HEK293 (cell line): Measurements from ENCODE around the gene THUMPD1.

ENCODE experiments used
- HOXD13 ChIP-seq: sonication (generic); formaldehyde crosslinking; IDR thresholded peaks from 2 replicates; pipeline ENCODE4 v1.8.0; 2022; ENCODE audit warnings: missing genetic modification reagents, borderline replicate concordance
- KLF9 ChIP-seq: fragments of 450-650 bp; formaldehyde crosslinking; IDR thresholded peaks from 2 replicates; pipeline ENCODE4 v1.5.1; 2016; ENCODE audit warnings: missing biosample characterization, missing genetic modification characterization, low read depth
- ZFP37 ChIP-seq: fragments of 450-650 bp; formaldehyde crosslinking; IDR thresholded peaks from 2 replicates; pipeline ENCODE4 v1.5.1; 2016; ENCODE audit warnings: missing biosample characterization, missing genetic modification characterization
- ZNF140 ChIP-seq: fragments of 450-650 bp; formaldehyde crosslinking; IDR thresholded peaks from 2 replicates; pipeline ENCODE4 v1.5.1; 2016; ENCODE audit warnings: missing biosample characterization, missing genetic modification characterization
- ZNF624 ChIP-seq: fragments of 450-650 bp; formaldehyde crosslinking; IDR thresholded peaks from 2 replicates; pipeline ENCODE4 v1.5.1; 2017; ENCODE audit warnings: missing biosample characterization, missing genetic modification characterization
- ZNF660 ChIP-seq: fragments of 450-650 bp; IDR thresholded peaks from 2 replicates; pipeline ENCODE4 v1.5.1; 2018; ENCODE audit warnings: missing biosample characterization, mild to moderate bottlenecking, missing genetic modification characterization
- ZNF747 ChIP-seq: fragments of 450-650 bp; formaldehyde crosslinking; IDR thresholded peaks from 2 replicates; pipeline ENCODE4 v1.5.1; 2016; ENCODE audit warnings: missing biosample characterization, missing genetic modification characterization
- ZNF792 ChIP-seq: fragments of 450-650 bp; formaldehyde crosslinking; IDR thresholded peaks from 2 replicates; pipeline ENCODE4 v1.5.1; 2016; ENCODE audit warnings: missing biosample characterization, missing genetic modification characterization
- TF ChIP-seq, protein P1 (sequence below): fragments of 450-650 bp; formaldehyde crosslinking; IDR thresholded peaks from 2 replicates; pipeline ENCODE4 v1.5.1; 2016; ENCODE audit warnings: missing biosample characterization, missing genetic modification characterization
- TF ChIP-seq, protein P2 (sequence below): fragments of 450-650 bp; formaldehyde crosslinking; IDR thresholded peaks from 2 replicates; pipeline ENCODE4 v1.5.1; 2016; ENCODE audit warnings: missing biosample characterization, missing genetic modification characterization
- TF ChIP-seq, protein P3 (sequence below): fragments of 450-650 bp; formaldehyde crosslinking; IDR thresholded peaks from 2 replicates; pipeline ENCODE4 v1.5.1; 2016; ENCODE audit warnings: missing biosample characterization, missing genetic modification characterization, low read depth
- TF ChIP-seq, protein P4 (sequence below): fragments of 450-650 bp; formaldehyde crosslinking; IDR thresholded peaks from 2 replicates; pipeline ENCODE4 v1.5.1; 2017; ENCODE audit warnings: missing biosample characterization, missing genetic modification characterization

DNA sequence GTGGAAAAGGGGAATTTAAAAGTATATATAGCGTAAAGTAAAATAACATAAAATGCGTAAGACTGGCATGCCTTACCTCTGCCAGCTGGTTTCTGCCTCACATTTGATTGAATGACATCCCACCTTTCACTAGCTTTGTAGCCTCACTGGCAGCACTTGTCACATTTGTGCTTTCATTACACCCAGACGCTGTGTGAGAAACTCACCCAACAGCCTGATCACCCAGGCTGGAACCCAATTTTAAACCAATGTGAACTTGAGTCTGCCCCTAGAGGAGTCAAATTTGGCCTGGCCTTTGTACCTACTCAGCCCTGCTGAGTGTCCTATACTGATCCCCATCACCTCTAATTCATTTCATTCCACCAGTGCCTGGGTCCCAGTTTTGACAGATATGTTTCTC lies 4.8 kb upstream of the THUMPD1 start:
- TF ChIP-seq, protein P1, sequence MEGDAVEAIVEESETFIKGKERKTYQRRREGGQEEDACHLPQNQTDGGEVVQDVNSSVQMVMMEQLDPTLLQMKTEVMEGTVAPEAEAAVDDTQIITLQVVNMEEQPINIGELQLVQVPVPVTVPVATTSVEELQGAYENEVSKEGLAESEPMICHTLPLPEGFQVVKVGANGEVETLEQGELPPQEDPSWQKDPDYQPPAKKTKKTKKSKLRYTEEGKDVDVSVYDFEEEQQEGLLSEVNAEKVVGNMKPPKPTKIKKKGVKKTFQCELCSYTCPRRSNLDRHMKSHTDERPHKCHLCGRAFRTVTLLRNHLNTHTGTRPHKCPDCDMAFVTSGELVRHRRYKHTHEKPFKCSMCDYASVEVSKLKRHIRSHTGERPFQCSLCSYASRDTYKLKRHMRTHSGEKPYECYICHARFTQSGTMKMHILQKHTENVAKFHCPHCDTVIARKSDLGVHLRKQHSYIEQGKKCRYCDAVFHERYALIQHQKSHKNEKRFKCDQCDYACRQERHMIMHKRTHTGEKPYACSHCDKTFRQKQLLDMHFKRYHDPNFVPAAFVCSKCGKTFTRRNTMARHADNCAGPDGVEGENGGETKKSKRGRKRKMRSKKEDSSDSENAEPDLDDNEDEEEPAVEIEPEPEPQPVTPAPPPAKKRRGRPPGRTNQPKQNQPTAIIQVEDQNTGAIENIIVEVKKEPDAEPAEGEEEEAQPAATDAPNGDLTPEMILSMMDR (tag by site-specific recombination), result no peak
- TF ChIP-seq, protein P2, sequence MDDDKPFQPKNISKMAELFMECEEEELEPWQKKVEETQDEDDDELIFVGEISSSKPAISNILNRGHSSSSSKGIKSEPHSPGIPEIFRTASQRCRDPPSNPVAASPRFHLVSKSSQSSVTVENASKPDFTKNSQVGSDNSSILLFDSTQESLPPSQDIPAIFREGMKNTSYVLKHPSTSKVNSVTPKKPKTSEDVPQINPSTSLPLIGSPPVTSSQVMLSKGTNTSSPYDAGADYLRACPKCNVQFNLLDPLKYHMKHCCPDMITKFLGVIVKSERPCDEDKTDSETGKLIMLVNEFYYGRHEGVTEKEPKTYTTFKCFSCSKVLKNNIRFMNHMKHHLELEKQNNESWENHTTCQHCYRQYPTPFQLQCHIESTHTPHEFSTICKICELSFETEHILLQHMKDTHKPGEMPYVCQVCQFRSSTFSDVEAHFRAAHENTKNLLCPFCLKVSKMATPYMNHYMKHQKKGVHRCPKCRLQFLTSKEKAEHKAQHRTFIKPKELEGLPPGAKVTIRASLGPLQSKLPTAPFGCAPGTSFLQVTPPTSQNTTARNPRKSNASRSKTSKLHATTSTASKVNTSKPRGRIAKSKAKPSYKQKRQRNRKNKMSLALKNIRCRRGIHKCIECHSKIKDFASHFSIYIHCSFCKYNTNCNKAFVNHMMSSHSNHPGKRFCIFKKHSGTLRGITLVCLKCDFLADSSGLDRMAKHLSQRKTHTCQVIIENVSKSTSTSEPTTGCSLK, result no peak
- TF ChIP-seq, protein P3, sequence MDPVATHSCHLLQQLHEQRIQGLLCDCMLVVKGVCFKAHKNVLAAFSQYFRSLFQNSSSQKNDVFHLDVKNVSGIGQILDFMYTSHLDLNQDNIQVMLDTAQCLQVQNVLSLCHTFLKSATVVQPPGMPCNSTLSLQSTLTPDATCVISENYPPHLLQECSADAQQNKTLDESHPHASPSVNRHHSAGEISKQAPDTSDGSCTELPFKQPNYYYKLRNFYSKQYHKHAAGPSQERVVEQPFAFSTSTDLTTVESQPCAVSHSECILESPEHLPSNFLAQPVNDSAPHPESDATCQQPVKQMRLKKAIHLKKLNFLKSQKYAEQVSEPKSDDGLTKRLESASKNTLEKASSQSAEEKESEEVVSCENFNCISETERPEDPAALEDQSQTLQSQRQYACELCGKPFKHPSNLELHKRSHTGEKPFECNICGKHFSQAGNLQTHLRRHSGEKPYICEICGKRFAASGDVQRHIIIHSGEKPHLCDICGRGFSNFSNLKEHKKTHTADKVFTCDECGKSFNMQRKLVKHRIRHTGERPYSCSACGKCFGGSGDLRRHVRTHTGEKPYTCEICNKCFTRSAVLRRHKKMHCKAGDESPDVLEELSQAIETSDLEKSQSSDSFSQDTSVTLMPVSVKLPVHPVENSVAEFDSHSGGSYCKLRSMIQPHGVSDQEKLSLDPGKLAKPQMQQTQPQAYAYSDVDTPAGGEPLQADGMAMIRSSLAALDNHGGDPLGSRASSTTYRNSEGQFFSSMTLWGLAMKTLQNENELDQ (tag by site-specific recombination), result no peak
- no peak for TF ChIP-seq ZNF747 (tag by site-specific recombination)
- no peak for TF ChIP-seq ZNF624 (tag by site-specific recombination)
- TF ChIP-seq, protein P4, sequence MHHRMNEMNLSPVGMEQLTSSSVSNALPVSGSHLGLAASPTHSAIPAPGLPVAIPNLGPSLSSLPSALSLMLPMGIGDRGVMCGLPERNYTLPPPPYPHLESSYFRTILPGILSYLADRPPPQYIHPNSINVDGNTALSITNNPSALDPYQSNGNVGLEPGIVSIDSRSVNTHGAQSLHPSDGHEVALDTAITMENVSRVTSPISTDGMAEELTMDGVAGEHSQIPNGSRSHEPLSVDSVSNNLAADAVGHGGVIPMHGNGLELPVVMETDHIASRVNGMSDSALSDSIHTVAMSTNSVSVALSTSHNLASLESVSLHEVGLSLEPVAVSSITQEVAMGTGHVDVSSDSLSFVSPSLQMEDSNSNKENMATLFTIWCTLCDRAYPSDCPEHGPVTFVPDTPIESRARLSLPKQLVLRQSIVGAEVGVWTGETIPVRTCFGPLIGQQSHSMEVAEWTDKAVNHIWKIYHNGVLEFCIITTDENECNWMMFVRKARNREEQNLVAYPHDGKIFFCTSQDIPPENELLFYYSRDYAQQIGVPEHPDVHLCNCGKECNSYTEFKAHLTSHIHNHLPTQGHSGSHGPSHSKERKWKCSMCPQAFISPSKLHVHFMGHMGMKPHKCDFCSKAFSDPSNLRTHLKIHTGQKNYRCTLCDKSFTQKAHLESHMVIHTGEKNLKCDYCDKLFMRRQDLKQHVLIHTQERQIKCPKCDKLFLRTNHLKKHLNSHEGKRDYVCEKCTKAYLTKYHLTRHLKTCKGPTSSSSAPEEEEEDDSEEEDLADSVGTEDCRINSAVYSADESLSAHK, result no peak
- TF ChIP-seq ZNF140, result no peak
- no peak for TF ChIP-seq KLF9 (tag by site-specific recombination)
- TF ChIP-seq HOXD13 (CRISPR knock-in tag), result no peak
- TF ChIP-seq ZFP37 (tag by site-specific recombination), result no peak
- no peak for TF ChIP-seq ZNF792 (tag by site-specific recombination)
- no peak for TF ChIP-seq ZNF660 (tag by site-specific recombination)
